ENCODE measurements around the gene RNF130. TPM values are rescaled to one million over a fixed set of nuclear protein-coding genes. Genes with fewer than 3 reads are reported as not detected.

The RNF130 gene
- total and polyA plus RNA-seq, 4 donors, result 75.9 to 123 (median 90.8) TPM

DNA sequence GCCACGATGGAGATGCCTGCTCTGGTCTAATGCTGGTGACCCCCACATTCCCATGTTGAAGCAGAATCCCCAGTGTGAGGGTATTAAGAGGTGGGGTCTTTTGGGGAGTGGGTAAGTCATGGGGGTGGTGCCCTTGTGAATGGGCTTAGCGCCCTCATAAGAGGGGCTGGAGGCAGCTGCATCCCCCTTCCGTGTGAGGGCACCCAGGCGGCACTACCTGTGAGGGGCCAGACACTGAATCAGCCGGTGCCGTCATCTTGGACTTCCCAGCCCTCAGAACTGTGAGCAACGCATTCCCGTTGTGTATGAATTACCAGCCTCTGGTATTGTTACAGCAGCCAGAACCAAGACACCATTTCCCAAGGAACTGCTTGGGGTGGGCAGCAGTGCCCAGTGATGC, 27.0 kb upstream of the RNF130 start:
- DNase-seq, result no peak
- no peak overlapping the region for H3K27ac ChIP-seq (ENCODE audit: low read depth in 1 of 2, low read length in 1 of 2)
- no peaks in the 10 kb centered on the region for H3K36me3 ChIP-seq (ENCODE audit: control insufficient read depth in 4 of 4, insufficient read depth in 4 of 4, low read length in 4 of 4)
- no peaks in the 10 kb centered on the region for H3K27me3 ChIP-seq (ENCODE audit: control insufficient read depth in 3 of 3, insufficient read depth in 3 of 3, low read length in 2 of 3)
- H3K4me1 ChIP-seq (ENCODE audit: control insufficient read depth in 5 of 5, insufficient read depth in 5 of 5, low read length in 5 of 5), result no peaks in the 10 kb centered on the region
- H3K9ac ChIP-seq (ENCODE audit: insufficient read depth in 1 of 2, low read length in 2 of 2), result no peak overlapping the region
- TF ChIP-seq CTCF (IDR thresholded peaks at IDR 0.05; ENCODE audit: control extremely low read depth, extremely low read depth), result no peak
- no peaks in the 10 kb centered on the region for H3K9me3 ChIP-seq (ENCODE audit: control insufficient read depth in 4 of 4, insufficient read depth in 3 of 4, low read length in 3 of 4)
- 88 to 91% methylated on average over 8 of the region's 8 CpGs for WGBS, 2 donors
- no peak overlapping the region for H3K4me3 ChIP-seq
- ATAC-seq (ENCODE audit: insufficient read depth, low FRiP score), result no peak

DNA sequence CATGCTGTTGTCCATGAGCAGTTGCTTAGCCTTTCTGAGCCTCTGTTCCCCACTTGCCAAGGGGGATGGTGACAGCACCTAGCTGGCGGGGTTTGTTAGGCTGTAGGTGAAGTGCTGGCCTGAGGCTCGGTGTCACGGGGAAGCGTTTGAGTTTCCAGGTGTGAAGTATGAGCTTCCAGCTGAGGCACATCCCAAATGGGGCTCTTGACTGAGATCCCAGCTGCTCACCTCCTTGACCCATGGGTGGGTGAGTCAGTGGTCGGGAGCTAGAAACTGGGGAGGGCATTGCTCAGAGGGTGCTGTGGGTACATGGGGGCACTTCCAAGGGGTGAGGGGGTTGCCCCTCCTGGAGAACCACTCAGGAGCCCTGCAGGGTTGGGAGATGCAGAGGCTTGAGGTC, 26.4 kb upstream of the RNF130 start:
- no peak for ATAC-seq (ENCODE audit: insufficient read depth, low FRiP score)
- Histone ChIP-seq H3K36me3 (ENCODE audit: control insufficient read depth in 4 of 4, insufficient read depth in 4 of 4, low read length in 4 of 4) (no peaks in the 10 kb centered on the region), H3K27me3 (ENCODE audit: control insufficient read depth in 3 of 3, insufficient read depth in 3 of 3, low read length in 2 of 3) (no peaks in the 10 kb centered on the region), H3K27ac (ENCODE audit: low read depth in 1 of 2, low read length in 1 of 2) (no peak overlapping the region), H3K9ac (ENCODE audit: insufficient read depth in 1 of 2, low read length in 2 of 2) (no peak overlapping the region), H3K4me1 (ENCODE audit: control insufficient read depth in 5 of 5, insufficient read depth in 5 of 5, low read length in 5 of 5) (no peaks in the 10 kb centered on the region), H3K9me3 (ENCODE audit: control insufficient read depth in 4 of 4, insufficient read depth in 3 of 4, low read length in 3 of 4) (no peaks in the 10 kb centered on the region), H3K4me3 (no peak overlapping the region)
- DNase-seq, result no peak
- WGBS, 2 donors, result 80 to 88% methylated on average over 5 of the region's 5 CpGs
- TF ChIP-seq CTCF (IDR thresholded peaks at IDR 0.05; ENCODE audit: control extremely low read depth, extremely low read depth), result no peak

GRCh38 chr5:180097163-180097894, 25.8 kb upstream of the RNF130 start:
- ATAC-seq (ENCODE audit: insufficient read depth, low FRiP score) (no peak), DNase-seq (peak in 1 of 3 donors; percentile 8)

More at GRCh38 chr5:180097163-180097894, 25.8 kb upstream of the RNF130 start:
- Histone ChIP-seq H3K9ac (ENCODE audit: insufficient read depth in 1 of 2, low read length in 2 of 2) (no peak overlapping the region), H3K36me3 (ENCODE audit: control insufficient read depth in 4 of 4, insufficient read depth in 4 of 4, low read length in 4 of 4) (no peaks in the 10 kb centered on the region), H3K9me3 (ENCODE audit: control insufficient read depth in 4 of 4, insufficient read depth in 3 of 4, low read length in 3 of 4) (no peaks in the 10 kb centered on the region), H3K4me1 (ENCODE audit: control insufficient read depth in 5 of 5, insufficient read depth in 5 of 5, low read length in 5 of 5) (no peaks in the 10 kb centered on the region), H3K27me3 (ENCODE audit: control insufficient read depth in 3 of 3, insufficient read depth in 3 of 3, low read length in 2 of 3) (no peaks in the 10 kb centered on the region), H3K27ac (ENCODE audit: low read depth in 1 of 2, low read length in 1 of 2) (no peak overlapping the region), H3K4me3 (no peak overlapping the region)
- 87 to 98% methylated on average over 11 of the region's 11 CpGs for WGBS, 2 donors
- no peak for TF ChIP-seq CTCF (IDR thresholded peaks at IDR 0.05; ENCODE audit: control extremely low read depth, extremely low read depth)
